HepG2 (cell line): ENCODE measurements around the gene CACNA1G. TPM values are rescaled to one million over a fixed set of nuclear protein-coding genes. Genes with fewer than 3 reads are reported as not detected.

ENCODE experiments used
- ATAC-seq: fragments of 200-7000 bp; cut with Tn5 transposase; 3 replicates; pipeline ENCODE4 v1.9.1; 2020; ENCODE audit warnings: mild to moderate bottlenecking, moderate library complexity
- BruUV-seq: library from RNA; stranded (reverse); fragments of 400-500 nt; replicated peaks from 2 replicates; lab custom pipeline; 2021; lab: Mats Ljungman, UMichigan
- CTCF ChIA-PET: fragments of 300-600 bp; formaldehyde crosslinking; extraction: SDS; loops from one replicate; lab custom pipeline; 2021; ENCODE audit warnings: low total read pairs, inconsistent platforms, low intra/inter-chr PET ratio; lab: Yijun Ruan, JAX
- POLR2A ChIA-PET: fragments of 350-600 bp; sonication (Branson Sonifier 250); formaldehyde crosslinking; loops from one replicate; lab custom pipeline; 2020; ENCODE audit warnings: antibody characterized with exemption, inconsistent platforms; lab: Yijun Ruan, JAX
- DNase-seq: peaks from one replicate; pipeline ENCODE4 v3.0.0-alpha.2; 2015; ENCODE audit warnings: low spot score
- FAIRE-seq: peaks from 3 replicates; lab custom pipeline; 2011; peaks lifted over from hg19 to GRCh38; lab: Jason Lieb, UNC
- H2AFZ ChIP-seq: one replicate; pipeline ENCODE4 v1.6.1; 2011; ENCODE audit warnings: low read length, inconsistent platforms
- H3K27ac ChIP-seq: fragments of 300-600 bp; 3 replicates; pipeline ENCODE4 v1.8.0; 2011; ENCODE audit warnings: mixed run types, mild to moderate bottlenecking, mixed read lengths, low read length, inconsistent platforms; ENCODE audit not compliant: insufficient read depth; ENCODE audit errors: extremely low read length
- H3K27me3 ChIP-seq, 2 experiments: fragments of 200-600 bp in 1 of 2; 2 replicates in 1 of 2; 3 replicates in 1 of 2; pipeline versions ENCODE4 v1.6.0 to v1.8.0; 2011; ENCODE audit warnings: low read length in 2 of 2, mild to moderate bottlenecking in 2 of 2, moderate library complexity in 2 of 2, inconsistent platforms in 1 of 2; ENCODE audit not compliant: insufficient read depth in 2 of 2, control insufficient read depth in 1 of 2
- H3K36me3 ChIP-seq, 2 experiments: fragments of 200-600 bp in 1 of 2; replicated peaks in 1 of 2; 2 replicates in 1 of 2; 3 replicates in 1 of 2; pipeline versions ENCODE4 v1.5.1 to v1.8.0; 2011; ENCODE audit warnings: low read length in 2 of 2, inconsistent platforms in 1 of 2; ENCODE audit not compliant: insufficient read depth in 2 of 2, control insufficient read depth in 1 of 2
- H3K4me1 ChIP-seq: 2 replicates; pipeline ENCODE4 v1.5.1; 2012; ENCODE audit warnings: low read length, inconsistent platforms; ENCODE audit not compliant: insufficient read depth
- H3K4me2 ChIP-seq: 2 replicates; pipeline ENCODE4 v1.6.0; 2011; ENCODE audit warnings: low read depth, low read length, inconsistent platforms
- H3K4me3 ChIP-seq, 3 experiments: fragments of 200-600 bp in 1 of 3; sonication (generic), shearing (Covaris generic) in 1 of 3; replicated peaks in 1 of 3; 2 replicates each; pipeline ENCODE4 v1.5.1; 2011 to 2016; ENCODE audit warnings: low read length in 3 of 3, inconsistent platforms in 2 of 3, low read depth in 2 of 3, mild to moderate bottlenecking in 2 of 3, control low read depth in 1 of 3, mixed read lengths in 1 of 3; ENCODE audit not compliant: insufficient read depth in 1 of 3
- H3K79me2 ChIP-seq: one replicate; pipeline ENCODE4 v1.6.1; 2011; ENCODE audit warnings: low read length, inconsistent platforms; ENCODE audit not compliant: insufficient read depth
- H3K9ac ChIP-seq: 2 replicates; pipeline ENCODE4 v1.6.0; 2011; ENCODE audit warnings: mild to moderate bottlenecking, low read depth, low read length, inconsistent platforms; ENCODE audit not compliant: insufficient read depth
- H3K9me3 ChIP-seq: 2 replicates; pipeline ENCODE4 v1.5.1; 2012; ENCODE audit warnings: mild to moderate bottlenecking, low read length
- H4K20me1 ChIP-seq: 2 replicates; pipeline ENCODE4 v1.6.0; 2011; ENCODE audit warnings: inconsistent platforms, mild to moderate bottlenecking, low read length, moderate library complexity; ENCODE audit not compliant: insufficient read depth
- BRF2 ChIP-seq: sonication (generic); formaldehyde crosslinking; IDR thresholded peaks from 2 replicates; pipeline ENCODE4 v1.8.1; 2022; ENCODE audit warnings: mild to moderate bottlenecking, missing genetic modification reagents
- HNF4G ChIP-seq, 2 experiments: sonication (generic) in 1 of 2; formaldehyde crosslinking in 1 of 2; IDR thresholded peaks; 2 replicates each; pipeline versions ENCODE4 v1.4.0 to v1.6.1; 2011 to 2020; ENCODE audit warnings: borderline replicate concordance in 2 of 2, low read depth in 2 of 2, mild to moderate bottlenecking in 2 of 2, low read length in 1 of 2, missing genetic modification reagents in 1 of 2, moderate library complexity in 1 of 2
- MYNN ChIP-seq: sonication (generic); formaldehyde crosslinking; IDR thresholded peaks from 2 replicates; pipeline ENCODE4 v1.4.0; 2020; ENCODE audit warnings: mild to moderate bottlenecking, low read depth, missing genetic modification reagents
- PHF21A ChIP-seq: sonication (generic); formaldehyde crosslinking; IDR thresholded peaks from 2 replicates; pipeline ENCODE4 v1.5.0; 2020; ENCODE audit warnings: mild to moderate bottlenecking, missing genetic modification reagents
- RFXAP ChIP-seq: sonication (generic); formaldehyde crosslinking; IDR thresholded peaks from 2 replicates; pipeline ENCODE4 v1.4.0; 2020; ENCODE audit warnings: missing genetic modification reagents, borderline replicate concordance
- SATB2 ChIP-seq: sonication (generic); formaldehyde crosslinking; IDR thresholded peaks from 2 replicates; pipeline ENCODE4 v1.5.0; 2020; ENCODE audit warnings: missing genetic modification reagents
- SRSF1 ChIP-seq: fragments of 200-400 bp; formaldehyde crosslinking; optimal IDR thresholded peaks from 2 replicates; pipeline ENCODE3; 2017; ENCODE audit warnings: mild to moderate bottlenecking, low read depth, low read length, moderate library complexity
- ZBTB38 ChIP-seq: sonication (generic); formaldehyde crosslinking; IDR thresholded peaks from 2 replicates; pipeline ENCODE4 v1.5.1; 2020; ENCODE audit warnings: mild to moderate bottlenecking, missing genetic modification reagents
- ZNF20 ChIP-seq: sonication (generic); formaldehyde crosslinking; IDR thresholded peaks from 2 replicates; pipeline ENCODE4 v1.4.0; 2020; ENCODE audit warnings: mild to moderate bottlenecking, moderate library complexity, missing genetic modification reagents
- ZNF274 ChIP-seq: sonication (generic); formaldehyde crosslinking; IDR thresholded peaks from 2 replicates; pipeline ENCODE4 v1.5.1; 2020; ENCODE audit warnings: mild to moderate bottlenecking, missing genetic modification reagents
- ZNF556 ChIP-seq: sonication (generic); formaldehyde crosslinking; IDR thresholded peaks from 2 replicates; pipeline ENCODE4 v1.4.0; 2020; ENCODE audit warnings: mild to moderate bottlenecking, missing genetic modification reagents, borderline replicate concordance
- ZNF598 ChIP-seq: sonication (generic); formaldehyde crosslinking; IDR thresholded peaks from 2 replicates; pipeline ENCODE4 v1.5.1; 2020; ENCODE audit warnings: mild to moderate bottlenecking, missing genetic modification reagents, borderline replicate concordance
- ZNF768 ChIP-seq: sonication (generic); formaldehyde crosslinking; IDR thresholded peaks from 2 replicates; pipeline ENCODE4 v1.4.0; 2020; ENCODE audit warnings: missing genetic modification reagents
- WGBS: methylation state at CpG from one replicate; pipeline ENCODE4 v1.1.6; 2017; ENCODE audit warnings: low lambda C conversion rate; 5-methylcytosine and 5-hydroxymethylcytosine counted together
- in situ Hi-C: cut with HindIII; loops from 2 replicates; pipeline ENCODE4 v1.10.0; 2017; ENCODE audit warnings: low pct_unique_long_range_greater_than_20kb; ENCODE audit not compliant: extremely low pct_ligation_motif_present
- intact Hi-C: fragments of 100-400 bp; cut with micrococcal nuclease; formaldehyde crosslinking; loops from one replicate; pipeline ENCODE4 v1.10.0; 2022; ENCODE audit not compliant: unreplicated experiment
- polyA plus RNA-seq, 8 experiments: library from polyadenylated mRNA; depleted of rRNA in 3 of 8; stranded (reverse) in 7 of 8; unstranded in 1 of 8; fragments of >200 nt; fragmentation: Illumina TruSeq in 4 of 8; extraction: Trizol in 4 of 8; gene quantifications; 2 replicates each; pipeline versions ENCODE4 v1.2.1 to v1.2.3, GENCODE V29; 2011 to 2016; ENCODE audit warnings: low read depth in 4 of 8, missing spikeins in 1 of 8, mixed read lengths in 1 of 8; ENCODE audit not compliant: insufficient read depth in 1 of 8
- total RNA-seq, 5 experiments: library from RNA; depleted of rRNA; stranded (reverse); fragments of >200 nt; fragmentation: Illumina TruSeq; extraction: Trizol; gene quantifications; 2 replicates each; pipeline ENCODE4 v1.2.3, GENCODE V29; 2016; ENCODE audit warnings: low read depth in 1 of 5
- TF ChIP-seq, protein P1 (sequence below): sonication (generic); formaldehyde crosslinking; IDR thresholded peaks from 2 replicates; pipeline ENCODE4 v1.4.0; 2020; ENCODE audit warnings: mild to moderate bottlenecking, missing genetic modification reagents
- TF ChIP-seq, protein P2 (sequence below): sonication (generic); formaldehyde crosslinking; IDR thresholded peaks from 2 replicates; pipeline ENCODE4 v1.8.1; 2023; ENCODE audit warnings: mild to moderate bottlenecking, inconsistent platforms, moderate library complexity, missing genetic modification reagents, borderline replicate concordance
- TF ChIP-seq, protein P3 (sequence below): sonication (generic); formaldehyde crosslinking; IDR thresholded peaks from 2 replicates; pipeline ENCODE4 v1.5.1; 2020; ENCODE audit warnings: missing genetic modification reagents, mild to moderate bottlenecking, borderline replicate concordance

CACNA1G gene
- total and polyA plus RNA-seq, 2 of the 13 experiments (the other 11 are each of a cell fraction or from before 2014, with no cell fraction given) = 0.02 TPM; not detected in 1

- CTCF ChIA-PET = no interaction called here
- BruUV-seq = no TSS peak
- Histone ChIP-seq H3K4me1 (peaks cover 71% of the 10 kb centered on the region), H2AFZ (no peak overlapping the region), H3K27ac (peak overlapping the region; percentile 97), H3K79me2 (no peaks in the 10 kb centered on the region), H3K9me3 (no peaks in the 10 kb centered on the region), H3K4me3 (peak overlapping the region in 1 of 3 experiments; percentile 87; a peak in 2 of 6 replicates), H3K36me3 (no peaks in the 10 kb centered on the region), H3K4me2 (peak overlapping the region; percentile 97), H3K27me3 (no peaks in the 10 kb centered on the region; a peak in 1 of 5 replicates), H4K20me1 (no peaks in the 10 kb centered on the region), H3K9ac (no peak overlapping the region; the same call in 1 of the 2 replicates)
- ATAC-seq (no peak), DNase-seq (no peak), FAIRE-seq (peak; percentile 40)
- intact Hi-C loops (loop anchor here (10.0 kb wide), 1 partner anchor 415 kb away; no protein-coding TSS in a partner anchor), in situ Hi-C loops (loop anchor here (10.0 kb wide), 1 partner anchor 415 kb away; no protein-coding TSS in a partner anchor)
- 53% methylated on average over 15 of the region's 15 CpGs for WGBS
- POLR2A ChIA-PET = interaction anchor here (1.0 to 3.6 kb wide), 5 partner anchors 9 to 179 kb away, joined by 3 to 20 read pairs (median 4); partner anchors contain the start of gene LUC7L3
- TF ChIP-seq ZNF556 (no peak), PHF21A (CRISPR knock-in tag) (0 out of 2 replicates have a peak, but pooled peaks have one; percentile 10), ZNF768 (CRISPR knock-in tag) (peak; percentile 95), ZBTB38 (CRISPR knock-in tag) (0 out of 2 replicates have a peak, but pooled peaks have one; percentile 21), BRF2 (CRISPR knock-in tag) (no peak), HNF4G (IDR thresholded peaks at IDR 0.05; ENCODE audit: borderline replicate concordance, low read depth, low read length) (no peak), HNF4G (CRISPR knock-in tag; IDR thresholded peaks at IDR 0.05; ENCODE audit: borderline replicate concordance, low read depth) (no peak), SATB2 (CRISPR knock-in tag) (no peak), ZNF274 (CRISPR knock-in tag) (peak; percentile 50; the same call in 1 of the 2 replicates), SRSF1 (peak; percentile 44), ZNF598 (CRISPR knock-in tag) (no peak), ZNF20 (CRISPR knock-in tag) (no peak), RFXAP (CRISPR knock-in tag) (peak; percentile 31; the same call in 1 of the 2 replicates), MYNN (CRISPR knock-in tag) (no peak)
- TF ChIP-seq, protein P1, sequence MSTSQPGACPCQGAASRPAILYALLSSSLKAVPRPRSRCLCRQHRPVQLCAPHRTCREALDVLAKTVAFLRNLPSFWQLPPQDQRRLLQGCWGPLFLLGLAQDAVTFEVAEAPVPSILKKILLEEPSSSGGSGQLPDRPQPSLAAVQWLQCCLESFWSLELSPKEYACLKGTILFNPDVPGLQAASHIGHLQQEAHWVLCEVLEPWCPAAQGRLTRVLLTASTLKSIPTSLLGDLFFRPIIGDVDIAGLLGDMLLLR (CRISPR knock-in tag) = 0 out of 2 replicates have a peak, but pooled peaks have one; percentile 33
- TF ChIP-seq, protein P2, sequence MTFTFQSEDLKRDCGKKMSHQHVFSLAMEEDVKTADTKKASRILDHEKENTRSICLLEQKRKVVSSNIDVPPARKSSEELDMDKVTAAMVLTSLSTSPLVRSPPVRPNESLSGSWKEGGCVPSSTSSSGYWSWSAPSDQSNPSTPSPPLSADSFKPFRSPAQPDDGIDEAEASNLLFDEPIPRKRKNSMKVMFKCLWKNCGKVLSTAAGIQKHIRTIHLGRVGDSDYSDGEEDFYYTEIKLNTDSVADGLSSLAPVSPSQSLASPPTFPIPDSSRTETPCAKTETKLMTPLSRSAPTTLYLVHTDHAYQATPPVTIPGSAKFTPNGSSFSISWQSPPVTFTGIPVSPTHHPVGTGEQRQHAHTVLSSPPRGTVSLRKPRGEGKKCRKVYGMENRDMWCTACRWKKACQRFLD (CRISPR knock-in tag) = 0 out of 2 replicates have a peak, but pooled peaks have one; percentile 2
- TF ChIP-seq, protein P3, sequence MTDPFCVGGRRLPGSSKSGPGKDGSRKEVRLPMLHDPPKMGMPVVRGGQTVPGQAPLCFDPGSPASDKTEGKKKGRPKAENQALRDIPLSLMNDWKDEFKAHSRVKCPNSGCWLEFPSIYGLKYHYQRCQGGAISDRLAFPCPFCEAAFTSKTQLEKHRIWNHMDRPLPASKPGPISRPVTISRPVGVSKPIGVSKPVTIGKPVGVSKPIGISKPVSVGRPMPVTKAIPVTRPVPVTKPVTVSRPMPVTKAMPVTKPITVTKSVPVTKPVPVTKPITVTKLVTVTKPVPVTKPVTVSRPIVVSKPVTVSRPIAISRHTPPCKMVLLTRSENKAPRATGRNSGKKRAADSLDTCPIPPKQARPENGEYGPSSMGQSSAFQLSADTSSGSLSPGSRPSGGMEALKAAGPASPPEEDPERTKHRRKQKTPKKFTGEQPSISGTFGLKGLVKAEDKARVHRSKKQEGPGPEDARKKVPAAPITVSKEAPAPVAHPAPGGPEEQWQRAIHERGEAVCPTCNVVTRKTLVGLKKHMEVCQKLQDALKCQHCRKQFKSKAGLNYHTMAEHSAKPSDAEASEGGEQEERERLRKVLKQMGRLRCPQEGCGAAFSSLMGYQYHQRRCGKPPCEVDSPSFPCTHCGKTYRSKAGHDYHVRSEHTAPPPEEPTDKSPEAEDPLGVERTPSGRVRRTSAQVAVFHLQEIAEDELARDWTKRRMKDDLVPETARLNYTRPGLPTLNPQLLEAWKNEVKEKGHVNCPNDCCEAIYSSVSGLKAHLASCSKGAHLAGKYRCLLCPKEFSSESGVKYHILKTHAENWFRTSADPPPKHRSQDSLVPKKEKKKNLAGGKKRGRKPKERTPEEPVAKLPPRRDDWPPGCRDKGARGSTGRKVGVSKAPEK (CRISPR knock-in tag) = 0 out of 2 replicates have a peak, but pooled peaks have one; percentile 16
Measured at GRCh38 chr17:50539762-50540559, 20.6 kb upstream of the CACNA1G start.
